HCT116 (cell line): ENCODE data around the gene NOL9. TPM values are rescaled to one million over a fixed set of nuclear protein-coding genes. Genes with fewer than 3 reads are reported as not detected.

Experiments
- ATAC-seq: fragments of 200-7000 bp; cut with Tn5 transposase; 2 replicates; pipeline ENCODE4 v1.9.1; 2020; ENCODE audit warnings: mild to moderate bottlenecking, moderate library complexity
- BruUV-seq: library from RNA; stranded (reverse); fragments of 400-500 nt; replicated peaks from 2 replicates; lab custom pipeline; 2021; lab: Mats Ljungman, UMichigan
- CTCF ChIA-PET: fragments of 300-600 bp; sonication (Branson Sonifier 250); formaldehyde crosslinking; loops from one replicate; lab custom pipeline; 2021; ENCODE audit warnings: antibody characterized with exemption; lab: Charles Lee
- POLR2A ChIA-PET: fragments of 300-600, 350-600 bp; sonication (Branson Sonifier 250); formaldehyde crosslinking; loops from one replicate; lab custom pipeline; 2021; ENCODE audit warnings: antibody characterized with exemption; lab: Charles Lee
- RAD21 ChIA-PET, 2 experiments: fragments of 300-600 bp; sonication (Branson Sonifier 250); formaldehyde crosslinking; loops; one replicate each; lab custom pipeline; 2023; ENCODE audit warnings: low total read pairs in 2 of 2; ENCODE audit not compliant: uncharacterized antibody in 2 of 2, unreplicated experiment in 2 of 2, low non-redundant PET in 1 of 2; lab: Charles Lee
- DNase-seq: peaks from one replicate; pipeline ENCODE4 v3.0.0-alpha.2; 2010; ENCODE audit warnings: low read depth, low spot score
- H2AFZ ChIP-seq: fragments of 200-600 bp; shearing (Covaris generic), sonication (generic); 2 replicates; pipeline ENCODE4 v1.6.1; 2017; ENCODE audit warnings: low read depth, mixed run types, mixed read lengths, antibody characterized with exemption, low read length; ENCODE audit not compliant: poor library complexity, severe bottlenecking
- H3K27ac ChIP-seq: 2 replicates; pipeline ENCODE4 v1.5.1; 2012; ENCODE audit warnings: low read depth, low read length
- H3K27me3 ChIP-seq: fragments of 200-600 bp; sonication (generic); 2 replicates; pipeline ENCODE4 v1.6.1; 2016; ENCODE audit warnings: mixed run types, low read length, mixed read lengths; ENCODE audit not compliant: insufficient read depth
- H3K36me3 ChIP-seq, 2 experiments: fragments of 200-500 bp in 1 of 2; fragments of 200-600 bp in 1 of 2; sonication (Bioruptor generic) in 1 of 2; sonication (generic) in 1 of 2; 2 replicates each; pipeline versions ENCODE4 v1.5.1 to v1.6.1; 2014 to 2016; ENCODE audit warnings: low read length in 2 of 2, inconsistent platforms in 1 of 2, mixed read lengths in 1 of 2, mixed run types in 1 of 2; ENCODE audit not compliant: insufficient read depth in 2 of 2, control insufficient read depth in 1 of 2
- H3K4me1 ChIP-seq, 2 experiments: fragments of 200-600 bp in 1 of 2; sonication (generic) in 1 of 2; 2 replicates each; pipeline versions ENCODE4 v1.5.1 to v1.6.1; 2012 to 2017; ENCODE audit warnings: low read length in 2 of 2, inconsistent platforms in 1 of 2, mild to moderate bottlenecking in 1 of 2, mixed read lengths in 1 of 2, mixed run types in 1 of 2, moderate library complexity in 1 of 2; ENCODE audit not compliant: insufficient read depth in 2 of 2, control insufficient read depth in 1 of 2
- H3K4me2 ChIP-seq: fragments of 200-600 bp; sonication (generic); 2 replicates; pipeline ENCODE4 v1.6.1; 2017; ENCODE audit warnings: mixed run types, low read length, mixed read lengths
- H3K4me3 ChIP-seq, 2 experiments: fragments of 200-600 bp in 1 of 2; sonication (generic) in 1 of 2; replicated peaks in 1 of 2; 2 replicates each; pipeline ENCODE4 v1.5.1; 2011 to 2016; ENCODE audit warnings: low read length in 2 of 2, control low read depth in 1 of 2, low read depth in 1 of 2, mild to moderate bottlenecking in 1 of 2, mixed read lengths in 1 of 2, mixed run types in 1 of 2
- H3K79me2 ChIP-seq: fragments of 200-600 bp; sonication (generic); 2 replicates; pipeline ENCODE4 v1.6.1; 2017; ENCODE audit warnings: mild to moderate bottlenecking, mixed run types, low read length, moderate library complexity, mixed read lengths; ENCODE audit not compliant: insufficient read depth
- H3K9ac ChIP-seq: fragments of 200-600 bp; sonication (generic); 2 replicates; pipeline ENCODE4 v1.6.1; 2016; ENCODE audit warnings: low read length, mixed read lengths
- H3K9me2 ChIP-seq: fragments of 200-600 bp; sonication (generic), shearing (Covaris generic); 2 replicates; pipeline ENCODE4 v1.6.1; 2017; ENCODE audit warnings: mixed run types, mild to moderate bottlenecking, moderate library complexity; ENCODE audit not compliant: insufficient read depth
- H3K9me3 ChIP-seq, 2 experiments: fragments of 200-500 bp in 1 of 2; fragments of 200-600 bp in 1 of 2; sonication (Bioruptor generic) in 1 of 2; sonication (generic) in 1 of 2; 2 replicates each; pipeline ENCODE4 v1.6.1; 2014 to 2017; ENCODE audit warnings: low read length in 2 of 2, mixed read lengths in 2 of 2, inconsistent platforms in 1 of 2, low read depth in 1 of 2, mild to moderate bottlenecking in 1 of 2, mixed run types in 1 of 2, moderate library complexity in 1 of 2; ENCODE audit not compliant: control insufficient read depth in 1 of 2, insufficient read depth in 1 of 2
- H4K20me1 ChIP-seq: fragments of 200-600 bp; sonication (generic), shearing (Covaris generic); 2 replicates; pipeline ENCODE4 v1.6.1; 2017; ENCODE audit warnings: mixed run types, mild to moderate bottlenecking, moderate library complexity; ENCODE audit not compliant: insufficient read depth
- ATF3 ChIP-seq: IDR thresholded peaks from 2 replicates; pipeline ENCODE4 v1.6.1; 2012
- CEBPB ChIP-seq: IDR thresholded peaks from 2 replicates; pipeline ENCODE4 v1.6.1; 2012; ENCODE audit warnings: low read depth
- FOSL1 ChIP-seq: IDR thresholded peaks from 2 replicates; pipeline ENCODE4 v1.6.1; 2012; ENCODE audit warnings: low read depth
- JUND ChIP-seq: IDR thresholded peaks from 2 replicates; pipeline ENCODE4 v1.6.1; 2012
- POLR2A ChIP-seq: IDR thresholded peaks from 2 replicates; pipeline ENCODE4 v1.7.0; 2011; ENCODE audit warnings: borderline replicate concordance; ENCODE audit not compliant: insufficient read depth, insufficient read length; ENCODE audit errors: extremely low read depth
- POLR2AphosphoS5 ChIP-seq: IDR thresholded peaks from 2 replicates; pipeline ENCODE4 v1.6.1; 2011; ENCODE audit warnings: mild to moderate bottlenecking, low read depth, low read length, moderate library complexity
- SIN3A ChIP-seq: IDR thresholded peaks from 2 replicates; pipeline ENCODE4 v1.6.1; 2012; ENCODE audit warnings: low read depth
- SP1 ChIP-seq: IDR thresholded peaks from 2 replicates; pipeline ENCODE4 v1.6.1; 2012; ENCODE audit warnings: low read depth
- TCF7L2 ChIP-seq: IDR thresholded peaks from 2 replicates; pipeline ENCODE4 v1.7.0; 2011; ENCODE audit warnings: borderline replicate concordance, inconsistent platforms; ENCODE audit not compliant: insufficient read depth, insufficient read length; ENCODE audit errors: extremely low read depth
- YY1 ChIP-seq: IDR thresholded peaks from 2 replicates; pipeline ENCODE4 v1.6.1; 2011; ENCODE audit warnings: low read length, low read depth, moderate library complexity, mild to moderate bottlenecking; ENCODE audit not compliant: insufficient replicate concordance; ENCODE audit errors: extremely low read depth
- ZBTB33 ChIP-seq: IDR thresholded peaks from 2 replicates; pipeline ENCODE4 v1.6.1; 2011; ENCODE audit warnings: mild to moderate bottlenecking, low read length, moderate library complexity; ENCODE audit not compliant: insufficient replicate concordance; ENCODE audit errors: extremely low read depth
- ZFX ChIP-seq: fragments of 450-650 bp; IDR thresholded peaks from 2 replicates; pipeline ENCODE4 v1.6.1; 2017
- ZNF274 ChIP-seq: fragments of 200-500 bp; sonication (Bioruptor generic); IDR thresholded peaks from 2 replicates; pipeline ENCODE4 v1.6.1; 2014; ENCODE audit warnings: mild to moderate bottlenecking, low read depth, low read length, inconsistent platforms
- intact Hi-C: fragments of 100-400 bp; cut with micrococcal nuclease; formaldehyde crosslinking; loops from 2 replicates; pipeline ENCODE4 v1.10.0; 2022
- total RNA-seq: library from RNA; stranded (reverse); gene quantifications from one replicate; pipeline ENCODE4 v1.2.1, GENCODE V29; 2021; ENCODE audit not compliant: unreplicated experiment

NOL9 gene
- total RNA-seq, 1 experiment from 2014 or later = 46.4 TPM

- ChIA-PET POLR2A (no interaction called here), RAD21 (no interaction called here)
- no TSS peak for BruUV-seq
These were observed 57.0 kb downstream of the NOL9 start for GRCh38 chr1:6497215-6497866.

DNA sequence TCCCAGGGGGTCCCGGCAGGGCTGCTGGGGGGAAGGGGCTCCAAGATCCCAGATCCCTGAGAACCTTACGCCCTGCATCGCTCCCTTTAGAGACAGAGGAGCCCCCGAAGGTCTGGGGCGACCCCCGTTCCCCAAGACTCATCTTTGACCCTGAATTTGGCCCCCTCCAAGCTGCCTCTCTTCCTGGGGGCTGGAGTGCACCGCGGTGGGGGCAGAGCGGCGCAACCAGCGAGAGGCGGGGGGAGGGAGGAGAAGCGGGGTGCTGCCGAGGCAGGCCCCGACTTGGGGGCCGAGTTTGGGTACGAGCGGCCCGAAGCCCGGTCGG, 57.5 kb downstream of the NOL9 start:
- H3K9ac ChIP-seq = peak overlapping the region; percentile 61
- H3K27me3 ChIP-seq = no peaks in the 10 kb centered on the region
- no peaks in the 10 kb centered on the region for H3K9me3 ChIP-seq
- peak overlapping the region; percentile 56 to 64 for H3K4me3 ChIP-seq
- ChIA-PET RAD21 (no interaction called here), CTCF (no interaction called here), POLR2A (no interaction called here)
- H3K4me1 ChIP-seq = peaks cover 22 to 52% of the 10 kb centered on the region in 2 experiments
- no peaks in the 10 kb centered on the region for H3K36me3 ChIP-seq
- no peak for ATAC-seq
- intact Hi-C loops = no loop called here
- H3K4me2 ChIP-seq = peak overlapping the region; percentile 91
- H4K20me1 ChIP-seq = no peaks in the 10 kb centered on the region
- no peak for TF ChIP-seq CEBPB
- TF ChIP-seq FOSL1 = no peak
- no peak for TF ChIP-seq SP1
- TF ChIP-seq TCF7L2 = no peak
- no peak for TF ChIP-seq YY1
- TF ChIP-seq SIN3A = no peak
- no peak for TF ChIP-seq ZFX
- TF ChIP-seq JUND = no peak
- no peak for TF ChIP-seq ZNF274
- no peak for TF ChIP-seq ZBTB33
- TF ChIP-seq ATF3 = no peak
- TF ChIP-seq POLR2A = no peak
- no peaks in the 10 kb centered on the region for H3K79me2 ChIP-seq
- H3K9me2 ChIP-seq = no peaks in the 10 kb centered on the region
- DNase-seq = no peak
- no peak overlapping the region for H2AFZ ChIP-seq
- H3K27ac ChIP-seq = peak overlapping the region; percentile 44; the same call in 1 of the 2 replicates
- no TSS peak for BruUV-seq

More at GRCh38 chr1:6497215-6497866, 57.0 kb downstream of the NOL9 start:
- H3K36me3 ChIP-seq = no peaks in the 10 kb centered on the region
- H2AFZ ChIP-seq = no peak overlapping the region
- H3K9ac ChIP-seq = peak overlapping the region; percentile 61
- intact Hi-C loops = no loop called here
- H3K9me3 ChIP-seq = no peaks in the 10 kb centered on the region
- H3K79me2 ChIP-seq = no peaks in the 10 kb centered on the region
- CTCF ChIA-PET = no interaction called here
- no peaks in the 10 kb centered on the region for H3K9me2 ChIP-seq
- peak overlapping the region; percentile 44; the same call in 1 of the 2 replicates for H3K27ac ChIP-seq
- DNase-seq (no peak), ATAC-seq (peak; percentile 84)
- H3K4me1 ChIP-seq = peaks cover 18 to 47% of the 10 kb centered on the region in 2 experiments
- no peaks in the 10 kb centered on the region for H3K27me3 ChIP-seq
- no peaks in the 10 kb centered on the region for H4K20me1 ChIP-seq
- TF ChIP-seq POLR2AphosphoS5 (peak; percentile 52), CEBPB (no peak), ZFX (0 out of 2 replicates have a peak, but pooled peaks have one; percentile 14)
- peak overlapping the region; percentile 61 to 72 for H3K4me3 ChIP-seq
- H3K4me2 ChIP-seq = peak overlapping the region; percentile 96
